Stimulated activated CD8-positive, alpha-beta memory T cell treated with anti-CD3 and anti-CD28 coated beads, Interleukin-4, amount 100 ng/mL, for 1 hour (primary cell): ENCODE measurements around the gene USP15.
"Not testable (repeated sequence)": the region's sequence is repeated elsewhere in the genome, so short reads cannot be mapped to it uniquely, and the experiment has no call there.

Experiments used
- DNase-seq, 2 donors: peaks; one replicate each; pipeline ENCODE4 v3.0.0-alpha.2; 2020; ENCODE audit warnings: low read depth in 2 of 2, low spot score in 1 of 2

The USP15 gene

DNA sequence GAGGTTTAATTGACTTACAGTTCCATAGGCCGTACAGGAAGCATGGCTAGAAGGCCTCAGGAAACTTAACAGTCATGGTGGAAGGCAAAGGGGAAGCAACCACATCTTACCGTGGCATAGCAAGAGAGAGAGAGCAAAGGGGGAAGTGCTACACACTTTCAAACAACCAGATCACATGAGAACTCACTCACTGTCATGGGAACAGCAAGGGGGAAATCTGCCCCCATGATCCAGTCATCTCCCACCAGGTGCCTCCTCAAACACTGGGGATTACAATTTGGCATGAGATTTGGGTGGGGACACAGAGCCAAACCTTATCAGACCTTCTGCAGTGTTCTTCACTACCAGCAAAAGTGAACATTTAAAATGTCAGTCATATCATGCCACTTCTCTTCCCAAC is 58.9 kb downstream of the USP15 start:
- no peak for DNase-seq

DNA sequence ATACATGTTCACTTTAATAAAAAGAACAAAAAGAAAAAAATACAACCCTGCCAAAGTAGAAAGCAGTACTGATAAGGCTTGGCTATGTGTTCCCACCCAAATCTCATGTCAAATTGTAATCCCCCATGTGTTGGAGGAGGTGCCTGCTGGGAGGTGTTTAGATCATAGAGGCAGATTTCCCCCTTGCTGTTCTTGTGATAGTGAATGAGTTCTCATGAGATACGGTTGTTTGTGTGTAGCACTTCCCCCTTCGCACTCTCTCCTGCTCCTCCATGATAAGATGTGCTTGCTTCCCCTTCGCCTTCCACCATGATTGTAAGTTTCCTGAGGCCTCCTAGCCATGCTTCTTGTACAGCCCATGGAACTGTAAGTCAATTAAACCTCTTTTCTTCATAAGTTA is 59.9 kb downstream of the USP15 start:
- DNase-seq, result no peak

DNA sequence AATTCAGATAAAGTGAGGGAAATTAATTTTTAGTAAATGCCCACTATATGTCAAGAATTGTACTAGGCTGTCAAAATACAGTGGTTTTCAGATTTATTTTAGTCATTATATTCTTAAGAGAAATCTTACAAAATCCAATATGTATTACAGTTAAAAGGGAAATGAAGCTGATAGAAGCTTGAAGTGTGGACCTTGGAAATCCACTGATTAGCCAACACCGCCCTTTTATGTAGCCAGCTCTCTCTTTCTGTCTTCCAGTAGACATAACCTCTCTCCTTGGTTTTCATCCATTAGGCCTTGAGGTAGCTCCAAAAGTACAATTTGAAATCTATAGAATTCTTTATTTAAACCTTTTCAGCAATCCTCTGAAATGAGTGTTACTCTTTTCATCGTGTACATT is 63.2 kb downstream of the USP15 start:
- no peak for DNase-seq

DNA sequence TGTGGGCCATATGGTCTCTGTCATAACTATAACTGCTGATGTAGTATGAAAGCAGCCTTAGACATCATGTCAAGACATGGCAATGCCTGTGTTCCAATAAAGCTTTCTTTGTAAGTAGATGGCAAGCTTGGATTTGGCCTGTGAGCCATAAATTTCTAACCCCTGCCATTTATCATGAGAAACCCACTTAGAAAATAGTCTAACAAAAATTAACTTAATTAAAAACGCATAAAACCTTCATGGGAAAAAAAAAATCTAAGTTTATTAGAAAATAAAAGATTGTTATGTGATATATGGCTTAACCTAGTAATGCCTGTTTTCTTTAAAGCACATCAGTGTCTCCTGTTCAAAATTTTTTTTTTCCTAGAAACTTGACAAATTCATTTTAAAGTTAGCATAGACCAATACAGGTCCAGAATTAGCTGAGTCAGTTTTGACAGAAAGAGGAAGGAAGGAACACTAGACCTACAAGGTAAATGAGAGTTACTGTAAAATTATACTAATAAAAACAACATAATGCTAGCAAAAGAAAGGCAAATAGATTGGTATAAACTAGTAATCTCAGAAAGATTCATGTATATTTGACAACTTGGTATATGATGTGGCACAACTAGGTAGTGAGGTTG is 68.2 kb downstream of the USP15 start:
- no peak for DNase-seq

DNA sequence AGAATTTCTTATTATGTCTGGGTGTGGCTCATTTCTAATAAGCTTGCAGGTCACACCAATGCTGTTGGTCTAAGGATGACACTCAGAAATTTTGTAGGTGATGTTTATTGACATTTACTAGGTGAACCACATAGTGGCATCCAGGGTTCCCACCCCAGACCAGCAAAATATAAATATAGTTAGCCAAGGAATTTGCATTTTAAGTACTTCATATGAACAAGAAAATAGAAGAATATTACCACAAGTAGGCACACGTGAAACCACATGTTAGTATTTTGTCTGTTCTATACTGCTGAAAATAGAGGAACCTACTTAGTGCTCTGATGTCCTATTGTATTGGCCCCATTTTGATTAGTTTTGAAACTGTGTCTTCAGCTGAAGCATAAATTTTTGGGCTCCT is 71.1 kb downstream of the USP15 start:
- no peak for DNase-seq

DNA sequence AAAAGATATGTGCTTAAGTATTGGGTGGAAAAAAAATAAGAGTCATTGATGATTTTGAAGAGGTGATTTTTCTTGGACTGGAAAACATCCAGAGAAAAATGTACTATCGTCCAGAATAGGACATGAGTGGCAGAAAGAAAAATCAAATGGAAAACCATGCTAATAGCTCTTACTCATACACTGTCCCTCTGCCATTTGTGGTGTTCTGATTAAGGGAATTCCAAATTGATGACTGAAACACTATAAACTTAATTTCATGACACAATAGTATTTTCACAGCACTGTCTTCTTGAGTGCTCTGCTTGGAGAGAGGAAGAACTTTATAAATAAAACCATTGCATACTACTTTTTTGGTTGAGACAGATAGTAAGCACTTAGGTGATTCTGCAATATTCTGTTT is 72.4 kb downstream of the USP15 start:
- no peak for DNase-seq

DNA sequence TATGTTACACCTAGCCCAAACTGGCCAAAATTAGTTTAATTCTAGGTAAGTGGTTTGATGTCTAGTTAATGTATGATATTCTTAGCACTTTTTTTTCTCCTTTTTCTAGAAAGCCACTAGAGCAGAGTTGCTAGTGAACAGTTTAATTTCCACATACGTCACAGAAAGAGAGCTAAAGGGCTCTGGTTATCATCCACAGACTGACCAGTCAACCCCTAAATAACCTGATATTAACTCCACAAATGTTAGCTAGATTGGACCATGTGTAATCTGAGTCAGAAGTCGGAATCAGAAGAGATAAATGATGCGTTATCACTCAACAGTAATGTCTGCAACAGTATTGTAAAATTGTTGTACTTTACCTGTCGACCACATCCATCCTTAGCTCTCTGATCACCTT is 74.9 kb downstream of the USP15 start:
- no peak for DNase-seq

DNA sequence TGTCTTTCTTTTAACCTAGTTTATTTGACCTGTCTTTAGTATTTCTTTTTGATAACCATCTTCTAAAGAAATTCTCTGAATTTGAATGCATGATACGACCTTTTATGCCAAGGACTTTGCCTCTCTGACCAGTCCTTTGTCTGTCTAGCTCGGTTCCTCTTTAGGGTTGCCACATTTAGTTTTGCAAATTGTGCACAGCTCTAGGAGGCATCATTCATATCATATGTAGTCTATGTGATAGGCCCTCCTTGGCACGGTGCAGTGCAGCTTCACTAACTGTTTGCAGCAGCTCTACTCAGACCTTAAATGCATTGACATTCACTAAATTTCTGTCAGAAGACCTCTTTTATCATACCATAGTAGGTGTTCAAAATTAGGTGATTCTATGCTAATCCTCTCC is 75.6 kb downstream of the USP15 start:
- no peak for DNase-seq

DNA sequence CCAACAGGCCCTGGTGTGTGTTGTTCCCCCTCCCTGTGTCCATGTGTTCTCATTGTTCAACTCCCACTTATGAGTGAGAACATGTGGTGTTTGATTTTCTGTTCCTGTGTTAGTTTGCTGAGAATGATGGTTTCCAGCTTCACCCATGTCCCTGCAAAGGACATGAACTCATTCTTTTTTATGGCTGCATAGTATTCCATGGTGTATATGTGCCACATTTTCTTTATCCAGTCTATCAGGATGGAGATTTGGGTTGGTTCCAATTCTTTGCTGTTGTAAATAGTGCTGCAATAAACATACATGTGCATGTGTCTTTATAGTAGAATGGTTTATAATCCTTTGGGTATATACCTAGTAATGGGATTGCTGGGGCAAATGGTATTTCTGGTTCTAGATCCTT is 77.4 kb downstream of the USP15 start:
- not testable (repeated sequence) for DNase-seq

DNA sequence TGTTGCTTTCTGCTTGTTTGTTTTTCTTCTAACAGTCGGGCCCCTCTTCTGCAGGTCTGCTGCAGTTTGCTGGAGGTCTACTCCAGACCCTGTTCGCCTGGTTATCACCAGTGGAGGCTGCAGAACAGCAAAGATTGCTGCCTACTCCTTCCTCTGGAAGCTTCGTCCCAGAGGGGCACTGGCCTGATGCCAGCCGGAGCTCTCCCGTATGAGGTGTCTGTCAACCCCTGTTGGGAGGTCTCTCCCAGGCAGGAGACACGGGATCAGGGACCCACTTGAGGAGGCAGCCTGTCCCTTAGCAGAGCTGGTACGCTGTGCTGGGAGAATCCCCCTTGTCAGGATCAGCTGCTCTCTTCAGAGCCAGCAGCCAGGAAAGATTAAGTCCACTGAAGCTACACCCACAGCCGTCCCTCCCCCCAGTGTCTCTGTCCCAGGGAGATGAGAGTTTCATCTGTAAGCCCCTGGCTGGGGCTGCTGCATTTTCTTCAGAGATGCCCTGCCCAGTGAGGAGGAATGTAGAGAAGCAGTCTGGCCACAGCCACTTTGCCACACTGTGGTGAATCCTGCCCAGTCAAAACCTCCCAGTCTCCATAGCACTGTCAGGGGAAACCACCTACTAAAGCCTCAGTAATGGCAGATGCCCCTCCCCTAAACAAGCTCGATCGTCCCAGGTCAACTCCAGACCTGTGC is 82.6 kb downstream of the USP15 start:
- DNase-seq, result not testable (repeated sequence)

DNA sequence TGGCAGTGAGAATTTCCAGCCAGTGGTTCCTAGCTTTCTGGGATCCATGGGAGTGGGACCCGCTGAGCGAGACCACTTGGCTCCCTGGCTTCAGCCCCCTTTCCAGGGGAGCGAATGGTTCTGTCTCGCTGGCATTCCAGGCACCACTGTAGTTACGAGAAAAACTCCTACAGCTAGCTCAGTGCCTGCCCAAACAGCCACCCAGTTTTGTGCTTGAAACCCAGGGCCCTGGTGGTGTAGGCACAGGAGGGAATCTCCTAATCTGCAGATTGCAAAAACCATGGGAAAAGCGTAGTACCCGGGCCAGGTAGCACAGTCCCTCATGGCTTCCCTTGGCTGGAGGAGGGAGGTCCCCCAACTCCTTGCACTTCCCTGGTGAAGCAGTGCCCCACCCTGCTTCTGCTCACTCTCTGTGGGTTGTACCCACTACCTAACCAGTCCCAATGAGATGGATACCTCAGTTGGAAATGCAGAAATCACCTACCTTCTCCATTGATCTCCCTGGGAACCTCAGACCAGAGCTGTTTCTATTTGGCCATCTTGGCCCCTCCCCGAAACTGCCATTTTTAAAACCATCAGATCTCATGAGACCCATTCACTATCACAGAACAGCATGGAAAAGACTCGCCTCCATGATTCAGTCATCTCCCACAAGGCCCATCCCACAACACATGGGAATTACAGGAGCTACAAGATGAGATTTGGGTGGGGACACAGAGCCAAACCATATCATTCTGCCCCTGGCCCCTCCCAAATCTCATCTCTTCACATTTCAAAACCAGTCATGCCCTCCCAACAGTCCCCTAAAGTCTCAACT is 83.3 kb downstream of the USP15 start:
- not testable (repeated sequence) for DNase-seq

DNA sequence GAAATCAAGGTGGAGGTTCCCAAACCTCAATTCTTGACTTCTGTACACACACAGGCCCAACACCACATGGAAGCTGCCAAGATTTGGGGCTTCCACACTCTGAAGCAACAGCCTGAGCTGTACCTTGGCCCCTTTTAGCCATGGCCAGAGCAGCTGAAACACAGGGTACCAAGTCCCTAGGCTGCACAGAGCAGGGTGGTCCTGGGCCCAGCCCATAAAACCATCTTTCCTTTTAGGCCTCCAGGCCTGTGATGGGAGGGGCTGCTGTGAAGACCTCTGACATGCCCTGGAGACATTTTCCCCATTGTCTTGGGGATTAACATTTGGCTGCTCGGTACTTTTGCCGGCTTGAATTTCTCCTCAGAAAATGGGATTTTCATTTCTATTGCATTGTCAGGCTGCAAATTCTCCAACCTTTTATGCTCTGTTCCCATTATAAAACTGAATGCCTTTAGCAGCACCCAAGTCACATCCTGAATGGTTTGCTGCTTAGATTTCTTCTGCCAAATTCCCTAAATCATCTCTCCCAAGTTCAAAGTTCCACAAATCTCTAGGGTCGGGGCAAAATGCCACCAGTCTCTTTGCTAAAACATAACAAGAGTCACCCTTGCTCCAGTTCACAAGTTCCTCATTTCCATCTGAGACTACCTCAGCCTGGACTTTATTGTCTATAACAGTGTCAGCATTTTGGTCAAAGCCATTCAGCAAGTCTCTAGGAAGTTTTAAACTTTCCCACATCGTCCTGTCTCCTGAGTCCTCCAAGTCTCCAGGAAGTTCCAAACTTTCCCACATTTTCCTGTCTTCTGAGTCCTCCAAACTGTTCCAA is 84.7 kb downstream of the USP15 start:
- DNase-seq, result not testable (repeated sequence)

DNA sequence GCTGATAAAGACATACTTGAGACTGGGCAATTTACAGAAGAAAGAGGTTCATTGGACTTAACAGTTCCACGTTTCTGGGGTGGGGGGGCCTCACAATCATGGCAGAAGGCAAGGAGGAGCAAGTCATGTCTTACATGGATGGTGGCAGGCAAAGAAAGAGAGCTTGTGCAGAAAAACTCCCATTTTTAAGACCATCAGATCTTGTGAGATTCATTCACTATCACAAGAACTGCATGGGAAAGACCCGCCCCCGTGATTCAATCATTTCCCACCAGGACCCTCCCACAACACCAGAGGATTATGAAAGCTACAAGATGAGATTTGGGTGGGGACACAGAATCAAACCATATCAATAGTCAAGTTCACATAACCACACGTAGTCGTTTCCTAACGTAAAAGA is 85.5 kb downstream of the USP15 start:
- no peak for DNase-seq

DNA sequence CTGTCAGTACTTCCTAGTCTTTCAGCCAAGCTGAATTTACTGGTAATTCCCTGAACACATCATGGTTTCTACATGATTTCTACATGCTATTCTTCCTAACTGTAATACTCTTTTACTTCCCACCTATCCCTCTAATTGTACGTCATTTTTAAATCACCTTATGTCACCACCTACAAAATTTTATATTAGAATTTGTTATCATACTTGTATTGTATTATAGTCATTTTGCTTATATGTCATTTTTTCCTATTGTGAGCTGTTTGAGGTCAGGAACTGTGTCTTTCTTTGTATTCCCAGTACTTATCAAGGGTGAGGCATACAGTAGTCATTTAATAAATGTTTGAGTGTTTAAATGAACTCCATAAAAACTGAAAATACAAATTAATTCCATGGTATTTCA is 86.6 kb downstream of the USP15 start:
- DNase-seq, result no peak

DNA sequence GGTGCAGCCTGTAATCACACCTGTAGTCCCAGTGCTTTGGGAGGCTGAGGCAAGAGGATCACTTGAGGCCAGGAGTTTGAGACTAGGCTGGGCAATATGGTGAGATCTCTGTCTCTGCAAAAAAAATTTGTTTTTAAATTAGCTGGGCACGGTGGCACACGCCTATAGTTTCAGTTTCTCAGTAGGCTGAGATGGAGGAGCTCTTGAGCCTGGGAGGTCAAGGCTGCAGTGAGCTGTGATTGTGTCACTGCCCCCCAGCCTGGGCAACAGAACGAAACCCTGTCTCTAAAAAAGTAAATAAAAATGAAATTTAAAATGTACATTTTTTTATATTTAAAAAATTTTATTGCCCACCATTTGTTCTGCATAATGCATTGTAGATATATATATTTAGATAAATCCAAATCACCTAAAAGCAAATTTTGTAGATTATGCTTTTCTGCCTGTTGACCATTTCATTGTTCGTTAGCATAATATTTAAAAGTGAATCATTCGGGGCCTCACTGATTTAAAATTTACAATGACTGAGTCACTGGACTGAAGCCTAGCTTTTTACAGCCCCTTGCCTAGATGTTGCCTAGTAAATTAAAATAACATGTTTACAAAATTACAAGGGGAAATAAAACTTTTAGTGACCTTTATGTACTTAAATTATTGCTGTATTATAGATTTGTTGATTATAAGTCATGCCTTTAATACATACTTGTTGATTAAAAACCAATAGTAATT is 87.9 kb downstream of the USP15 start:
- DNase-seq, result no peak

DNA sequence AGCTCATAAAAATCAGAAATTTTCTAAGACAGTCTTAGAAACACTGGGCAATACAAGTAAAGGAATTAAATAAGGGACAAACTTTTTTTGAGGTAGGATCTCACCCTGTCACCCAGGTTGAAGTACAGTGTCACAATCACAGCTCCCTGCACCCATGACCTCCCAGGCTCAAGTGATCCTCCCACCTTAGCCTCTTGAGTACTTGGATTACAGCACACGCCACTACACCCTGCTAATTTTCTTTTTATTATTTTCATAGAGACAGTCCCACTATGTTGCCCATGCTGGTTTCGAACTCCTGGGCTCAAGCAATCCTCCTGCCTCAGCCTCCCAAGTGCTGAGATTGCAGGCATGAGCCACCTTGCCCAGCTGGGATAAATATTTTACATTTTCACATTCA is 90.3 kb downstream of the USP15 start:
- no peak for DNase-seq

DNA sequence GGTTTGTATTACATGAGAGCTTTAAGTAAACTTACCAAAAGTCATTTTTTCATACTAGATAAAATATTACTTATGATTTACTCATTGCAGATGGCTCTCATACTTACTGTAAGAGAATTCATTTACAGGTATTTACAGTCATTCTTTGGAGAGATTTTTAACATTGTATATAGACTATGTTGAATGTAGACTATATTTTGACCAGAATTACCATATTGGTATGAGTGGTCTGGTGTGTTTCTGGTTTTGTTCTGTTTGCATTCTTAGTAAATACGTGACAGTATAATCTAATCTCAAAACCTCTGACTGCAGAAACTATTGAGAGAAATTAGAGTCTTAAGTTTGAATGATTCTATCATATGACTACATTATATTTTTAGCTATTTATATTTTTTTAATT is 91.1 kb downstream of the USP15 start:
- DNase-seq, result no peak

DNA sequence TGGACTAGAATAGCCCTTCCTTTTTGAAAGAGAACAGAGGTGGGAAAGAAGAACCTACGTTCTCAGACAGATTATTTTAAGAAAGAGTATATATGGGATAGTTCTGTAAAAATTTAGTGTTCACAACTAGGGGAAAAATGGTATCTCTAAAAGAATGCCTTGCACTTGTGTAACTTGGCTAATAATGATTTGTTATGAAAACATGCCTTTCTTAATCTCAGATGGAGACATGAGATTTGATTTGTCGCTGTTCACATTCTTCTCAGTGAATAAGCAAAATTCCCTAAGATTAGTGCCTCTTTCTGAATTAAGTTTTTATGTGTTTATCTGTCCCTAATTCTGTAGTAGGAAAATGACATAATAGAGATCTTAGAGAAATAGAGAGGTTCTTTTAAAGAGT is 100.8 kb downstream of the USP15 start:
- no peak for DNase-seq

DNA sequence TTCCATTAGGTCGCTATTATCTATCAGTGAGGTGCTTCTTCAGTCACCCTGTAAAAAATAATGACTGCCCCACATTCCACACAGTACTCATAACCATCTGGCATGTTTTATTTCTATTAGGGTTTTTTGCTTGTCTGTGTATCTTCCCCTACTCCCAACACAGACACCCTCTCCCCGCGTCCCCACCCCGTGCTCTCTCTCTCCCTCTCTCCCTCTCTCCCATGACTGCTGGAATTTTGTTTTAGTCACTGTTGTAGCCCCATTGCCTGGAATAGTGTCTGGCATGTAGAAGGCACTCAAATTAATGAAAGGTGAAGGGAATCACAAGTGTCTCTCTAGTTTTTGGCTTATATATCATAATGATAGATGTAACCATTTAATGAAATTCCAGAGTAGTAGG is 103.3 kb downstream of the USP15 start:
- DNase-seq, result no peak

DNA sequence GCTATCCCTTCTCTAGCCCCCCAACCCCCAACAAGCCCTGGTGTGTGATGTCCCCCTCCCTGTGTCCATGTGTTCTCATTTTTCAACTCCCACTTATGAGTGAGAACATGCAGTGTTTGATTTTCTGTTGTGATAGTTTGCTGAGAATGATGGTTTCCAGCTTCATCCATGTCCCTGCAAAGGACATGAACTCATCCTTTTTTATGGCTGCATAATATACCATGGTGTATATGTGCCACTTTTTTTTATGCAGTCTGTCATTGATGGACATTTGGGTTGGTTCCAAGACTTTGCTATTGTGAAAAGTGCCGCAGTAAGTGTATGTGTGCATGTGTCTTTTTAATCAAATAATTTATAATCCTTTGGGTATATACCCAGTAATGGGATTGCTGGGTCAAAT is 104.5 kb downstream of the USP15 start:
- DNase-seq, result not testable (repeated sequence)

DNA sequence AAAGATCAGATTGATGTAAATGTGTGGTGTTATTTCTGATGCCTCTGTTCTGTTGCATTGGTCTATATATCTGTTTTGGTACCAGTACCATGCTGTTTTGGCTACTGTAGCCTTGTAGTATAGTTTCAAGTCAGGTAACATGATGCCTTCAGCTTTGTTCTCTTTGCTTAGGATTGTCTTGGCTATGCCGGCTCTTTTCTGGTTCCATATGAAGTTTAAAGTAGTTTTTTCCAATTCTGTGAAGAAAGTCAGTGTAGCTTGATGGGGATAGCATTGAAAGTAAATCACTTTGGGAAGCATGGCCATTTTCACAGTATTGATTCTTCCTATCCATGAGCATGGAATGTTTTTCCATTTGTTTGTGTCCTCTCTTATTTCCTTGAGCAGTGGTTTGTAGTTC is 105.6 kb downstream of the USP15 start:
- not testable (repeated sequence) for DNase-seq
